Progenitor cell of endocrine pancreas (in vitro differentiated cells): ENCODE data around the gene MSANTD3. TPM values are rescaled to one million over a fixed set of nuclear protein-coding genes. Genes with fewer than 3 reads are reported as not detected.

Experiments used
- DNase-seq: peaks from one replicate; pipeline ENCODE4 v3.0.0; 2021; ENCODE audit warnings: low spot score; ENCODE audit not compliant: unreplicated experiment
- H3K27ac Mint-ChIP-seq: 2 replicates; pipeline ENCODE4 v1.8.0; 2021; ENCODE audit warnings: mild to moderate bottlenecking, moderate library complexity, mixed read lengths
- H3K27me3 Mint-ChIP-seq: 2 replicates; pipeline ENCODE4 v1.8.0; 2021; ENCODE audit warnings: mixed read lengths
- H3K36me3 Mint-ChIP-seq: 2 replicates; pipeline ENCODE4 v1.8.0; 2022; ENCODE audit warnings: mixed read lengths; ENCODE audit not compliant: insufficient read depth
- H3K4me1 Mint-ChIP-seq: 2 replicates; pipeline ENCODE4 v1.8.0; 2021; ENCODE audit warnings: low read depth, mixed read lengths
- H3K4me3 Mint-ChIP-seq: 2 replicates; pipeline ENCODE4 v1.8.0; 2021; ENCODE audit warnings: low read depth, mild to moderate bottlenecking, moderate library complexity, mixed read lengths
- H3K9me3 Mint-ChIP-seq: 2 replicates; pipeline ENCODE4 v1.8.0; 2021; ENCODE audit warnings: low read depth, mixed read lengths
- CTCF ChIP-seq: fragments of 200-600 bp; sonication (generic); IDR thresholded peaks from one replicate; pipeline ENCODE4 v1.5.0; 2021; ENCODE audit warnings: antibody characterized with exemption, mild to moderate bottlenecking; ENCODE audit not compliant: unreplicated experiment
- total RNA-seq: library from RNA; stranded (reverse); gene quantifications from 2 replicates; pipeline ENCODE4 v1.2.1, GENCODE V29; 2021

Gene MSANTD3
- total RNA-seq, 1 donor from 2014 or later: 39.8 TPM

- H3K27me3 Mint-ChIP-seq: no peaks in the 10 kb centered on the region
- H3K4me3 Mint-ChIP-seq: peak overlapping the region; percentile 94
- no peak for DNase-seq
- H3K4me1 Mint-ChIP-seq: peaks cover 28% of the 10 kb centered on the region
- H3K27ac Mint-ChIP-seq: peak overlapping the region; percentile 98
- no peak for TF ChIP-seq CTCF
- peaks cover 5% of the 10 kb centered on the region for H3K36me3 Mint-ChIP-seq
- H3K9me3 Mint-ChIP-seq: no peaks in the 10 kb centered on the region
Measured at GRCh38 chr9:100425758-100426157, 1.2 kb upstream of the MSANTD3 start.

- Mint-ChIP-seq H3K27ac (peak overlapping the region; percentile 98), H3K4me1 (peaks cover 28% of the 10 kb centered on the region), H3K27me3 (no peaks in the 10 kb centered on the region), H3K4me3 (peak overlapping the region; percentile 94), H3K9me3 (no peaks in the 10 kb centered on the region), H3K36me3 (peaks cover 5% of the 10 kb centered on the region)
- DNase-seq: no peak
- no peak for TF ChIP-seq CTCF
Measured at GRCh38 chr9:100426189-100426529, 784 bp upstream of the MSANTD3 start.

- H3K27me3 Mint-ChIP-seq: no peaks in the 10 kb centered on the region
- peaks cover 28% of the 10 kb centered on the region for H3K4me1 Mint-ChIP-seq
- peak; percentile 43 for DNase-seq
- H3K4me3 Mint-ChIP-seq: peak overlapping the region; percentile 88
- TF ChIP-seq CTCF: no peak
- H3K27ac Mint-ChIP-seq: peak overlapping the region; percentile 96
- peaks cover 5% of the 10 kb centered on the region for H3K36me3 Mint-ChIP-seq
- no peaks in the 10 kb centered on the region for H3K9me3 Mint-ChIP-seq
Measured at GRCh38 chr9:100427366-100428263, 672 bp downstream of the MSANTD3 start.

- Mint-ChIP-seq H3K27ac (peak overlapping the region; percentile 31), H3K9me3 (no peaks in the 10 kb centered on the region), H3K4me1 (peaks cover 28% of the 10 kb centered on the region), H3K36me3 (peaks cover 5% of the 10 kb centered on the region), H3K27me3 (no peaks in the 10 kb centered on the region), H3K4me3 (peak overlapping the region; percentile 36)
- no peak for DNase-seq
- no peak for TF ChIP-seq CTCF
Measured at GRCh38 chr9:100428871-100429654, 2.1 kb downstream of the MSANTD3 start.

GRCh38 chr9:100430286-100430940 is 3.5 kb downstream of the MSANTD3 start:
- Mint-ChIP-seq H3K27ac (no peak overlapping the region), H3K4me3 (no peak overlapping the region), H3K9me3 (no peaks in the 10 kb centered on the region), H3K4me1 (peaks cover 28% of the 10 kb centered on the region), H3K27me3 (no peaks in the 10 kb centered on the region), H3K36me3 (peaks cover 5% of the 10 kb centered on the region)
- no peak for TF ChIP-seq CTCF
- no peak for DNase-seq
